Endodermal cell (in vitro differentiated cells): ENCODE data around the gene SEPSECS. TPM values are rescaled to one million over a fixed set of nuclear protein-coding genes. Genes with fewer than 3 reads are reported as not detected.

Source experiments
- DNase-seq: peaks from one replicate; pipeline ENCODE4 v3.0.0-alpha.2; 2017
- H3K27ac ChIP-seq: 2 replicates; pipeline ENCODE4 v1.5.1; 2013; ENCODE audit warnings: mild to moderate bottlenecking, low read depth, low read length, moderate library complexity
- H3K27me3 ChIP-seq: 2 replicates; pipeline ENCODE4 v1.6.1; 2013; ENCODE audit warnings: mild to moderate bottlenecking, low read length, moderate library complexity; ENCODE audit not compliant: insufficient read depth, control insufficient read depth, poor library complexity, severe bottlenecking
- H3K36me3 ChIP-seq: 2 replicates; pipeline ENCODE4 v1.7.0; 2013; ENCODE audit warnings: mild to moderate bottlenecking, low read length, moderate library complexity; ENCODE audit not compliant: control insufficient read depth, insufficient read depth
- H3K4me1 ChIP-seq: one replicate; pipeline ENCODE4 v1.7.0; 2013; ENCODE audit warnings: low read length; ENCODE audit not compliant: control insufficient read depth, insufficient read depth
- H3K4me3 ChIP-seq: 2 replicates; pipeline ENCODE4 v1.5.1; 2013; ENCODE audit warnings: mild to moderate bottlenecking, low read length, moderate library complexity
- H3K9ac ChIP-seq: 2 replicates; pipeline ENCODE4 v1.6.1; 2013; ENCODE audit warnings: mild to moderate bottlenecking, low read length, moderate library complexity; ENCODE audit not compliant: poor library complexity, severe bottlenecking; ENCODE audit errors: extremely low read depth
- H3K9me3 ChIP-seq: 2 replicates; pipeline ENCODE4 v1.6.1; 2013; ENCODE audit warnings: mild to moderate bottlenecking, low read length, moderate library complexity; ENCODE audit not compliant: control insufficient read depth
- H3K27ac Mint-ChIP-seq: 2 replicates; pipeline ENCODE4 v1.8.0; 2020; ENCODE audit warnings: mixed read lengths
- H3K27me3 Mint-ChIP-seq: 2 replicates; pipeline ENCODE4 v1.8.0; 2021; ENCODE audit warnings: mild to moderate bottlenecking, mixed read lengths; ENCODE audit not compliant: insufficient read depth
- H3K36me3 Mint-ChIP-seq: 2 replicates; pipeline ENCODE4 v1.8.0; 2020; ENCODE audit warnings: low read depth, mixed read lengths
- H3K4me1 Mint-ChIP-seq: 2 replicates; pipeline ENCODE4 v1.8.0; 2020; ENCODE audit warnings: mixed read lengths
- H3K4me3 Mint-ChIP-seq: 2 replicates; pipeline ENCODE4 v1.8.0; 2020; ENCODE audit warnings: mild to moderate bottlenecking, moderate library complexity, mixed read lengths
- H3K9me3 Mint-ChIP-seq: 2 replicates; pipeline ENCODE4 v1.8.0; 2020; ENCODE audit warnings: mild to moderate bottlenecking, mixed read lengths
- WGBS, 2 experiments: methylation state at CpG; one replicate each; pipeline versions ENCODE4 v1.1.5 to v1.1.7; 2013; ENCODE audit warnings: missing lambda C conversion rate in 2 of 2, mixed read lengths in 1 of 2; ENCODE audit not compliant: insufficient coverage in 1 of 2, insufficient read length in 1 of 2; 5-methylcytosine and 5-hydroxymethylcytosine counted together
- total RNA-seq, 2 donors: library from RNA; stranded (reverse); fragmentation: NEBNext Ultra II Directional in 1 of 2; extraction: Animal tissue kit (Norgen Biotek cat#: 25700) in 1 of 2; gene quantifications; 2 replicates in 1 of 2; 3 replicates in 1 of 2; pipeline ENCODE4 v1.2.1, GENCODE V29; 2021
- TF ChIP-seq, protein P1 (sequence below): fragments of 200-600 bp; sonication (generic); conservative IDR thresholded peaks from 2 replicates; pipeline ENCODE4 v1.5.0; 2021; ENCODE audit warnings: antibody characterized with exemption, mild to moderate bottlenecking

SEPSECS gene
- total RNA-seq, 2 donors from 2014 or later = 5.9 to 12.6 TPM

- Mint-ChIP-seq H3K27ac (peak overlapping the region; percentile 97), H3K4me1 (peaks cover 36% of the 10 kb centered on the region), H3K27me3 (peaks cover 2% of the 10 kb centered on the region), H3K9me3 (peaks cover 13% of the 10 kb centered on the region), H3K4me3 (peak overlapping the region; percentile 18), H3K36me3 (no peaks in the 10 kb centered on the region)
- TF ChIP-seq, protein P1, sequence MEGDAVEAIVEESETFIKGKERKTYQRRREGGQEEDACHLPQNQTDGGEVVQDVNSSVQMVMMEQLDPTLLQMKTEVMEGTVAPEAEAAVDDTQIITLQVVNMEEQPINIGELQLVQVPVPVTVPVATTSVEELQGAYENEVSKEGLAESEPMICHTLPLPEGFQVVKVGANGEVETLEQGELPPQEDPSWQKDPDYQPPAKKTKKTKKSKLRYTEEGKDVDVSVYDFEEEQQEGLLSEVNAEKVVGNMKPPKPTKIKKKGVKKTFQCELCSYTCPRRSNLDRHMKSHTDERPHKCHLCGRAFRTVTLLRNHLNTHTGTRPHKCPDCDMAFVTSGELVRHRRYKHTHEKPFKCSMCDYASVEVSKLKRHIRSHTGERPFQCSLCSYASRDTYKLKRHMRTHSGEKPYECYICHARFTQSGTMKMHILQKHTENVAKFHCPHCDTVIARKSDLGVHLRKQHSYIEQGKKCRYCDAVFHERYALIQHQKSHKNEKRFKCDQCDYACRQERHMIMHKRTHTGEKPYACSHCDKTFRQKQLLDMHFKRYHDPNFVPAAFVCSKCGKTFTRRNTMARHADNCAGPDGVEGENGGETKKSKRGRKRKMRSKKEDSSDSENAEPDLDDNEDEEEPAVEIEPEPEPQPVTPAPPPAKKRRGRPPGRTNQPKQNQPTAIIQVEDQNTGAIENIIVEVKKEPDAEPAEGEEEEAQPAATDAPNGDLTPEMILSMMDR = no peak
- Histone ChIP-seq H3K9ac (peak overlapping the region; percentile 56), H3K4me3 (no peak overlapping the region), H3K27me3 (no peaks in the 10 kb centered on the region), H3K4me1 (peaks cover 13% of the 10 kb centered on the region), H3K36me3 (no peaks in the 10 kb centered on the region), H3K9me3 (peaks cover 20% of the 10 kb centered on the region), H3K27ac (peak overlapping the region; percentile 59)
- DNase-seq = peak; percentile 85
- 55 to 72% methylated on average over 5 to 7 of the region's 7 CpGs for WGBS, 2 experiments
Observed at GRCh38 chr4:25081866-25082471, 78.3 kb downstream of the SEPSECS start.

GRCh38 chr4:25080571-25080970 is 79.7 kb downstream of the SEPSECS start:
- no peak overlapping the region for H3K27ac ChIP-seq

GRCh38 chr4:25078523-25078922 is 81.7 kb downstream of the SEPSECS start:
- Histone ChIP-seq H3K27ac (no peak overlapping the region), H3K27me3 (no peaks in the 10 kb centered on the region), H3K9ac (no peak overlapping the region), H3K36me3 (no peaks in the 10 kb centered on the region), H3K4me1 (peaks cover 22% of the 10 kb centered on the region), H3K4me3 (peak overlapping the region; percentile 47), H3K9me3 (peaks cover 30% of the 10 kb centered on the region)
- peaks cover 23% of the 10 kb centered on the region for H3K9me3 Mint-ChIP-seq
- no peak overlapping the region for H3K4me3 Mint-ChIP-seq
- H3K27me3 Mint-ChIP-seq = peaks cover 1% of the 10 kb centered on the region
- H3K36me3 Mint-ChIP-seq = peaks cover 4% of the 10 kb centered on the region
- DNase-seq = no peak
- TF ChIP-seq, protein P1 = no peak
- WGBS, 2 experiments = 74 to 89% methylated on average over 4 of the region's 4 CpGs
- H3K27ac Mint-ChIP-seq = no peak overlapping the region
- H3K4me1 Mint-ChIP-seq = peaks cover 47% of the 10 kb centered on the region

More at GRCh38 chr4:25080571-25080970, 79.7 kb downstream of the SEPSECS start:
- H3K27me3 Mint-ChIP-seq = peaks cover 1% of the 10 kb centered on the region
- peaks cover 16% of the 10 kb centered on the region for H3K4me1 ChIP-seq
- H3K9ac ChIP-seq = no peak overlapping the region
- H3K4me1 Mint-ChIP-seq = peaks cover 46% of the 10 kb centered on the region
- peaks cover 13% of the 10 kb centered on the region for H3K9me3 Mint-ChIP-seq
- no peak overlapping the region for H3K27ac Mint-ChIP-seq
- 88% methylated on average over 1 of the region's 1 CpG; no CpG with 5 or more reads in 1 of the 2 experiments for WGBS, 2 experiments
- no peak overlapping the region for H3K4me3 Mint-ChIP-seq
- no peak for DNase-seq
- peak overlapping the region; percentile 12 for H3K4me3 ChIP-seq
- H3K36me3 ChIP-seq = no peaks in the 10 kb centered on the region
- no peaks in the 10 kb centered on the region for H3K27me3 ChIP-seq
- peaks cover 20% of the 10 kb centered on the region for H3K9me3 ChIP-seq
- no peaks in the 10 kb centered on the region for H3K36me3 Mint-ChIP-seq
- TF ChIP-seq, protein P1 = no peak
